OCI-LY1 (cell line): Measurements from ENCODE around the gene IGF2BP1.

Source experiments
- H2AFZ ChIP-seq: fragments of 200-600 bp; sonication (generic), shearing (Covaris generic); 2 replicates; pipeline ENCODE4 v1.6.0; 2014; ENCODE audit warnings: antibody characterized with exemption, mild to moderate bottlenecking, low read length
- H3F3A ChIP-seq: fragments of 200-600 bp; sonication (generic), shearing (Covaris generic); 2 replicates; pipeline ENCODE4 v1.6.0; 2014; ENCODE audit warnings: mild to moderate bottlenecking, antibody characterized with exemption, low read length, moderate library complexity; ENCODE audit not compliant: insufficient read depth
- H3K27ac ChIP-seq: fragments of 200-600 bp; sonication (generic); 2 replicates; pipeline ENCODE4 v1.5.1; 2014; ENCODE audit warnings: low read length, mixed run types, mild to moderate bottlenecking, low read depth; ENCODE audit not compliant: poor library complexity, severe bottlenecking
- H3K27me3 ChIP-seq: fragments of 200-600 bp; sonication (generic); 2 replicates; pipeline ENCODE4 v1.6.0; 2014; ENCODE audit warnings: antibody characterized with exemption, mild to moderate bottlenecking, low read length, moderate library complexity; ENCODE audit not compliant: insufficient read depth
- H3K36me3 ChIP-seq: fragments of 200-600 bp; sonication (generic); 2 replicates; pipeline ENCODE4 v1.6.1; 2014; ENCODE audit warnings: mild to moderate bottlenecking, antibody characterized with exemption, low read length, moderate library complexity, mixed read lengths; ENCODE audit not compliant: insufficient read depth
- H3K4me1 ChIP-seq: fragments of 200-600 bp; sonication (generic); 2 replicates; pipeline ENCODE4 v1.5.1; 2014; ENCODE audit warnings: mild to moderate bottlenecking, low read length, moderate library complexity; ENCODE audit not compliant: insufficient read depth, severe bottlenecking
- H3K4me2 ChIP-seq: fragments of 200-600 bp; sonication (generic), shearing (Covaris generic); 2 replicates; pipeline ENCODE4 v1.6.1; 2014; ENCODE audit warnings: low read length
- H3K4me3 ChIP-seq: fragments of 200-600 bp; sonication (generic); 2 replicates; pipeline ENCODE4 v1.5.1; 2014; ENCODE audit warnings: low read length, low read depth, mild to moderate bottlenecking, mixed read lengths; ENCODE audit not compliant: poor library complexity, severe bottlenecking
- H3K79me2 ChIP-seq: fragments of 200-600 bp; shearing (Covaris generic); 2 replicates; pipeline ENCODE4 v1.6.1; 2016; ENCODE audit warnings: mixed run types, low read length, mixed read lengths; ENCODE audit not compliant: insufficient read depth
- H3K9ac ChIP-seq: fragments of 200-600 bp; sonication (generic), shearing (Covaris generic); 2 replicates; pipeline ENCODE4 v1.6.1; 2014; ENCODE audit warnings: mild to moderate bottlenecking, low read length, mixed read lengths
- H3K9me2 ChIP-seq: fragments of 200-600 bp; sonication (generic), shearing (Covaris generic); 2 replicates; pipeline ENCODE4 v1.6.1; 2014; ENCODE audit warnings: low read depth, mild to moderate bottlenecking, low read length, mixed read lengths
- H3K9me3 ChIP-seq: fragments of 200-600 bp; shearing (Covaris generic); 2 replicates; pipeline ENCODE4 v1.6.1; 2014; ENCODE audit warnings: low read length, mixed read lengths
- H4K20me1 ChIP-seq: fragments of 200-600 bp; sonication (generic), shearing (Covaris generic); 2 replicates; pipeline ENCODE4 v1.6.0; 2016; ENCODE audit warnings: mild to moderate bottlenecking, low read length; ENCODE audit not compliant: insufficient read depth
- CTCF ChIP-seq: fragments of 200-600 bp; sonication (generic), shearing (Covaris generic); IDR thresholded peaks from 2 replicates; pipeline ENCODE4 v1.5.1; 2017; ENCODE audit warnings: mild to moderate bottlenecking, antibody characterized with exemption, low read length, moderate library complexity, mixed read lengths
- EZH2 ChIP-seq: fragments of 200-600 bp; sonication (generic), shearing (Covaris generic); IDR thresholded peaks from 2 replicates; pipeline ENCODE4 v1.8.0; 2017; ENCODE audit warnings: borderline replicate concordance, mixed run types, mild to moderate bottlenecking, antibody characterized with exemption, low read length, moderate library complexity, mixed read lengths

The IGF2BP1 gene

GRCh38 chr17:49018748-49019147 lies 21.6 kb downstream of the IGF2BP1 start:
- Histone ChIP-seq H3K27me3 (no peaks in the 10 kb centered on the region), H3K4me2 (no peak overlapping the region), H3F3A (no peaks in the 10 kb centered on the region; the same call in 1 of the 2 replicates), H3K4me3 (no peak overlapping the region), H2AFZ (no peak overlapping the region), H3K4me1 (no peaks in the 10 kb centered on the region), H3K79me2 (peaks cover 11% of the 10 kb centered on the region; the same call in 1 of the 2 replicates), H3K9me2 (no peaks in the 10 kb centered on the region), H3K36me3 (no peaks in the 10 kb centered on the region; the same call in 1 of the 2 replicates), H3K27ac (no peak overlapping the region), H3K9me3 (no peaks in the 10 kb centered on the region), H3K9ac (no peak overlapping the region), H4K20me1 (no peaks in the 10 kb centered on the region)
- TF ChIP-seq CTCF: no peak

- Histone ChIP-seq H3K79me2 (peaks cover 11% of the 10 kb centered on the region; the same call in 1 of the 2 replicates), H3F3A (no peaks in the 10 kb centered on the region; the same call in 1 of the 2 replicates), H3K9me3 (no peaks in the 10 kb centered on the region), H3K27me3 (no peaks in the 10 kb centered on the region), H3K4me2 (no peak overlapping the region), H3K9me2 (no peaks in the 10 kb centered on the region), H3K9ac (no peak overlapping the region), H3K27ac (no peak overlapping the region), H3K36me3 (no peaks in the 10 kb centered on the region), H2AFZ (no peak overlapping the region), H3K4me3 (no peak overlapping the region), H4K20me1 (no peaks in the 10 kb centered on the region), H3K4me1 (no peaks in the 10 kb centered on the region)
- no peak for TF ChIP-seq CTCF
- no peak for TF ChIP-seq EZH2
Measured at GRCh38 chr17:49020609-49021008, 23.4 kb downstream of the IGF2BP1 start.

- Histone ChIP-seq H3K9ac (no peak overlapping the region), H2AFZ (no peak overlapping the region), H3K4me3 (no peak overlapping the region), H3K27me3 (no peaks in the 10 kb centered on the region), H3K4me1 (no peaks in the 10 kb centered on the region), H3K4me2 (no peak overlapping the region), H4K20me1 (no peaks in the 10 kb centered on the region), H3K27ac (no peak overlapping the region), H3K79me2 (peaks cover 11% of the 10 kb centered on the region; the same call in 1 of the 2 replicates), H3K9me3 (no peaks in the 10 kb centered on the region), H3K36me3 (no peaks in the 10 kb centered on the region), H3K9me2 (no peaks in the 10 kb centered on the region), H3F3A (no peaks in the 10 kb centered on the region; the same call in 1 of the 2 replicates)
- TF ChIP-seq EZH2: no peak
- TF ChIP-seq CTCF: no peak
Measured at GRCh38 chr17:49021095-49021767, 24.0 kb downstream of the IGF2BP1 start.
